Middle frontal gyrus (tissue), 1 donor: ENCODE results near the gene OR51E1.

ENCODE experiments used
- DNase-seq: peaks from one replicate; pipeline ENCODE4 v3.0.0-alpha.2; 2015; ENCODE audit warnings: low spot score; ENCODE audit errors: extremely low spot score

Gene OR51E1, protein sequence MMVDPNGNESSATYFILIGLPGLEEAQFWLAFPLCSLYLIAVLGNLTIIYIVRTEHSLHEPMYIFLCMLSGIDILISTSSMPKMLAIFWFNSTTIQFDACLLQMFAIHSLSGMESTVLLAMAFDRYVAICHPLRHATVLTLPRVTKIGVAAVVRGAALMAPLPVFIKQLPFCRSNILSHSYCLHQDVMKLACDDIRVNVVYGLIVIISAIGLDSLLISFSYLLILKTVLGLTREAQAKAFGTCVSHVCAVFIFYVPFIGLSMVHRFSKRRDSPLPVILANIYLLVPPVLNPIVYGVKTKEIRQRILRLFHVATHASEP

DNA sequence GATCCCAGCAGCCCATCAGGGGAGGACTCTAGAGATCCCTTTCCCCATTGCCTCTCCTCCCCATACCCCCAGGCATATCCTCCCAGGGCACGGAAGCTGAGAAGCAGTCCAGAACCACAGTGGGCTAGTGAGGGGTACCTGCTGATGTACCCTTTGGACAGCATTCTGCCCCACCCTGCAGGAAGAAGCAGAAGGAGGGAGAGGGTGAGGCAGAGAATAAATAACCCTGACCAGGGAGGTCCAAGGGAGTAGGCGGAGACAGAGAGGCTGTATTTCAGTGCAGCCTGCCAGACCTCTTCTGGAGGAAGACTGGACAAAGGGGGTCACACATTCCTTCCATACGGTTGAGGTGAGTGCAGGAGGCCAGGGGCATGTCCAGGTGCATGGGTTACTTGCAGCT is at the start of gene OR51E1:
Gene OR51E1 (plus strand): TSS at position 301 of the 400 bp plus-strand sequence. CDS start 8,545 bp downstream, outside the sequence.
- DNase-seq: no peak

DNA sequence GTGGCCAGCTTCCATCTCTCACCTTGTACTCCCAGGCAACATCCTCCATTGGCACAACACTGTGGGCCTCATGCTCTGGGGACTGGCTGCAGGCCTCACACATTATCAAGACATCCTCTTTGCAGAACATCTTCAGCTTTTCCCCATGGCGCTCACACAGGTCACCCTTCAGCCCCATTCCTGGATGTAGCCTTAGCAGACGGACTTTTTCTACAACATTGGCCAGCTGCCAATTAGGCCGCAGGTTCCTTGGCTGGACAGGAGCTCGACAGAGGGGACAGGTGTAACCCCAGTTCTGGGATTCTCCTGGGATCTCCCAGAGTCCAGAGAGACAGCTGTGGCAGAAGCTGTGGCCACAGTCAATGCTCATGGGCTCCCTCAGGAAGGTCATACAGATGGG is 38.7 kb upstream of the OR51E1 start:
- no peak for DNase-seq

- DNase-seq: no peak
These were observed 37.4 kb upstream of the OR51E1 start for GRCh38 chr11:4606231-4607015.

- no peak for DNase-seq
These were observed 36.7 kb upstream of the OR51E1 start for GRCh38 chr11:4607096-4607495.

- DNase-seq: peak; percentile 96
These were observed 35.8 kb upstream of the OR51E1 start, which contains the start of gene TRIM68 for GRCh38 chr11:4607781-4608666. Gene TRIM68, minus strand, starts transcription at chr11:4608231. Its CDS starts 2,727 bp downstream, at chr11:4605504.

- DNase-seq: no peak
These were observed 33.4 kb upstream of the OR51E1 start for GRCh38 chr11:4610258-4610935.

- no peak for DNase-seq
These were observed 31.8 kb upstream of the OR51E1 start for GRCh38 chr11:4611986-4612385.

GRCh38 chr11:4615856-4616444 is 27.8 kb upstream of the OR51E1 start:
- no peak for DNase-seq

DNA sequence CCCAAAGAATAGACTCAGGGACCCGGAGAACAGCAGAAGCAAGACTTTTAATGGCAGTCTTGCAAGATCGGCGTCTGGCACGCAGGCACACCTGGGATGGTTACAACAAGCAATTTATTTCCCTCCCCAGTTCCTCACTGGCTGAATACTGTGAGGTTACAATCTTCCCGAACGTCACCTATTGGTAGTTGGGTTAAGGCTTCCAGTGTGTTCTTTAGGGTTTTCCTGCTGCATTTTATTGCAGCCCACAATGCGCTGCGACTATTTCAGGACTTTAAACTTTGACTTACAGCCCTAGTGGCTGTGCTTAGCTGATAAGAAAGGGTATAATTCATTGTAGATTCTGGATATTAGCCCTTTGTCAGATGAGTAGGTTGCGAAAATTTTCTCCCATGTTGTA is 24.3 kb upstream of the OR51E1 start:
- no peak for DNase-seq

DNA sequence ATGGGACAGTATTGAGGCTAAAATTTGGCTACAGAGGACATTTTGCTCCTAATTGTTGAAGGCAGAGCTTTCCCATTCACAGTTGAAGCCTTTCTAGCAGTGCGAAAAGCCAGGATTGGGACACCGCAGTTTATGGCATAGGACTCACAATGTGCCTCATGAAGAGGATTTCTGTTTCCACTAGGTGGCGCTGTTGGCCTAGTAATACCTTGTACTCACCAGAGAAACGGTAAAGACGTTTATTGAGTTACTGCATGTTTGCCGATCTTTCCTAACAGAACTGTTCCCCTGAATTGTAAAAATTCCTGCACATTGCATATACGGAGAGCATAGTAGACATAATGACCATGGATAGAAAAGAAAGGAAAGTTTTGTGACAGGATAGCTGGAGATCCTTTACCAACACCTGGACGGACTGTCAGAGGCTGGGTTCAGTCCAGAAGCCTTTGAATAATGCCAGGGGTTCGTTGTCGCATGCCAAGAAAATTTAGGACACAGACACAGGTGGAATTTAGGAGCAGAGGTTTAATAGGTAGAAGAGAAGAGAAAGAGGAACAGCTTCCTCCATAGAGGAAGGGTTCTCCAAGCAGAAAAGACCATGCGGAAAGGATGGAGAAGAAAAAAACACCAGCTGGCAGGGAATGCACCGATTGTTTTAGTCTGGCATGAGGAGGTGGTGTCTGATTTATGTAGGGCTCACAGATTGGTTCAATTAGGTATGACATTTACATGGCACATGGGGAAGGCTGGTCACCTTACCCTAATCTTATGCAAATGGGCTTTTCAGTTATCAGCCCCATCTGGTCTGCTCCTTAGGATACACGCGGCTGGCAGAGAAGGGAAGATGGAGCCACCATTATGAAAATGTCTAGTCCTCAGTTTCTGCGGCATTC is 17.3 kb upstream of the OR51E1 start:
- DNase-seq: no peak

- no peak for DNase-seq
These were observed 7.6 kb upstream of the OR51E1 start for GRCh38 chr11:4636136-4636535.

DNA sequence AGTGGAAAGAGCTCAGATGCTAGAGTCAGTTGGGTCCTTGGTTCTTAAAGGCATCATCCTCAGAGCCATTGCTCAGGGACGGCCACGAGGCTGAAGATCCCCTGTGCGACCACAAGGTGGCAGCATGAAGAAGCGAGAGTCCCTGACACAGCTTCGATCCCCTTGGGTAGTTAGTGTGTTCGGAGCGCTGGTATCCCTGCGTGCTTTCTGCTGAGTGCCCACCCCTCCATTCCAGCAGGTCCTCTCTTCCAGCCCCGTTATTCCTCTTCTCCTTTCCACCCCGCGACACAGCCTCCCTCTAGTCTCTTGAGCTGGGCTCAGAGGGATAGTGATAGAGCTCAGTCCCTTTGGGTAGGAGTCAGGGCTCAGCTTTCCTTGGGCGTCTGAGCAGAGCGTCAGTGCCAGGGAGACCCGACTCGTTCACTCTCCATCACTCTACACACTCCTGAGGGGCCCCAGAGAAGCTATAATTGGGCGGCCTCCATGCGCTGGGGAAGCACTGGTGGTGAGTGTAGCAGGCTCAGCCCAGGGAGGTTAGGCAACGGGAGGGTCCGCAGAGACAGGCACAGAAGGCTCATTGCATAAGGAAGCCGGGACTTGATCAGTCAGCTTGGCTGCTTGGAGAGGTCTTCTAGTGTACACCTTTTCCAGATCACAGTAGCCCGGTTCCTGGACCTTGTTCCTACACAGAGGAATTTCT is 6.7 kb upstream of the OR51E1 start, which contains the start of gene OR51D1:
Gene OR51D1 (plus strand): TSS at position 516 of the 700 bp plus-strand sequence. CDS start 2,314 bp downstream, outside the sequence.
- peak; percentile 60 for DNase-seq

- no peak for DNase-seq
These were observed 6.1 kb upstream of the OR51E1 start for GRCh38 chr11:4637662-4638047.

DNA sequence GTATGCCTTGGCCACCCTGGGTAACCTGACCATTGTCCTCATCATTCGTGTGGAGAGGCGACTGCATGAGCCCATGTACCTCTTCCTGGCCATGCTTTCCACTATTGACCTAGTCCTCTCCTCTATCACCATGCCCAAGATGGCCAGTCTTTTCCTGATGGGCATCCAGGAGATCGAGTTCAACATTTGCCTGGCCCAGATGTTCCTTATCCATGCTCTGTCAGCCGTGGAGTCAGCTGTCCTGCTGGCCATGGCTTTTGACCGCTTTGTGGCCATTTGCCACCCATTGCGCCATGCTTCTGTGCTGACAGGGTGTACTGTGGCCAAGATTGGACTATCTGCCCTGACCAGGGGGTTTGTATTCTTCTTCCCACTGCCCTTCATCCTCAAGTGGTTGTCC is 3.9 kb upstream of the OR51E1 start:
- DNase-seq: no peak

GRCh38 chr11:4641501-4641900 is 2.3 kb upstream of the OR51E1 start:
- no peak for DNase-seq

DNA sequence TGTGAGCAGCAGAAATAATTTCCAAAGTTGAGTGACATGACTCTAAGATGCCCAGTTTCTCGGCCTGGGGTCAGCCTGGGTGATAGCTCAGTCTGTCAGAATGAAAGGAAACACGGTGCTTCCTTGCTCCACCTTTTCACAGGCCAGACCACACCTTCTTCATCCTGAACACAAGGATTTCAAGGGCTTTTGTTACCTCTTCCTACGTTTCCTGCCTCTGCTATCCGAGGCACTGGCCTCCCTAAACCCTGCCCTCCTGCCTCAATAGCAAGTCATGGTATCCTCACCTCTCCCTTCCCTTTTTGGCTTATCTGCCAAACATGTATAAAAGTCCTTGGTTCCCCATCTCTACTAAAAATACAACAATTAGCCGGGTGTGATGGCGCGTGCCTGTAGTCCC is 1.7 kb upstream of the OR51E1 start:
- no peak for DNase-seq

GRCh38 chr11:4643076-4643475 is 706 bp upstream of the OR51E1 start:
- DNase-seq: no peak

- DNase-seq: no peak
These were observed 451 bp downstream of the OR51E1 start for GRCh38 chr11:4644233-4644632.

DNA sequence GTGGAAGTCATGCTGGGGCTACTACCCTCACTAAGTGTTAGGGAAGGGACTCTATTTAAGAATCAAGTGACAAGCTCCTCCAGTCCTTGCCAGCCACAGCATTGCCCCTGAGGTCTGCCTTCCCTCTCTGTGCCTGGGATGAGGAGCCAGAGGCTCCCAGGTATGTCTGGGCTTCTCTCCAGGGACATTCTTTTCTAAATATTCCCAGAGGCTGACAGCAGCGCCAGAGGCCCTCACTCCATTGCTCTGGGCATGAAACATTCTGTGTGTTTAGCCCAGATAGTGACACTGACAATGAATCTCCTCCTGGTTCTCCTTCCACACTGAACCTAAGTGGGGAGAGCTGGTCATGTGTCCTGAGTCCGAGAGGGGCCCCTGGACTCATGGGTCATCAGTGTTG is 2.2 kb downstream of the OR51E1 start:
- no peak for DNase-seq
